BLaER1 (cell line): ENCODE results near the gene SATB1.

ENCODE experiments used
- H3K27ac ChIP-seq: shearing (Covaris generic); formaldehyde crosslinking; 2 replicates; pipeline ENCODE4 v1.8.1; 2022
- H3K27me3 ChIP-seq: shearing (Covaris generic); formaldehyde crosslinking; 2 replicates; pipeline ENCODE4 v1.8.1; 2022
- H3K36me3 ChIP-seq: shearing (Covaris generic); formaldehyde crosslinking; 2 replicates; pipeline ENCODE4 v1.8.1; 2022
- H3K4me1 ChIP-seq: shearing (Covaris generic); formaldehyde crosslinking; 2 replicates; pipeline ENCODE4 v1.8.1; 2022
- H3K4me2 ChIP-seq: shearing (Covaris generic); formaldehyde crosslinking; 2 replicates; pipeline ENCODE4 v1.8.1; 2022
- H3K4me3 ChIP-seq: shearing (Covaris generic); formaldehyde crosslinking; 2 replicates; pipeline ENCODE4 v1.8.1; 2022
- H3K9ac ChIP-seq: shearing (Covaris generic); formaldehyde crosslinking; 2 replicates; pipeline ENCODE4 v1.8.1; 2022
- H3K9me3 ChIP-seq: shearing (Covaris generic); formaldehyde crosslinking; 2 replicates; pipeline ENCODE4 v1.8.1; 2022
- H4K20me1 ChIP-seq: shearing (Covaris generic); formaldehyde crosslinking; 2 replicates; pipeline ENCODE4 v1.8.1; 2022
- Cebpa-rat ChIP-seq: shearing (Covaris generic); IDR thresholded peaks from 2 replicates; pipeline ENCODE4 v1.8.1; 2022

The SATB1 gene

GRCh38 chr3:18409266-18409665, 15.9 kb downstream of the SATB1 start:
- no peak for TF ChIP-seq Cebpa-rat
- no peak overlapping the region for H3K4me2 ChIP-seq

GRCh38 chr3:18405141-18405540, 20.0 kb downstream of the SATB1 start:
- Histone ChIP-seq H3K9me3 (no peaks in the 10 kb centered on the region), H3K27me3 (no peaks in the 10 kb centered on the region), H3K9ac (no peak overlapping the region), H4K20me1 (no peaks in the 10 kb centered on the region), H3K4me1 (peaks cover 35% of the 10 kb centered on the region), H3K36me3 (peaks cover 81% of the 10 kb centered on the region), H3K4me3 (no peak overlapping the region), H3K4me2 (peak overlapping the region; percentile 44), H3K27ac (no peak overlapping the region)
- TF ChIP-seq Cebpa-rat = no peak

More at GRCh38 chr3:18409266-18409665, 15.9 kb downstream of the SATB1 start:
- Histone ChIP-seq H4K20me1 (peaks cover 12% of the 10 kb centered on the region; the same call in 1 of the 2 replicates), H3K9ac (no peak overlapping the region), H3K27me3 (no peaks in the 10 kb centered on the region), H3K27ac (no peak overlapping the region), H3K9me3 (no peaks in the 10 kb centered on the region), H3K36me3 (peaks cover 84% of the 10 kb centered on the region), H3K4me3 (no peak overlapping the region), H3K4me1 (peaks cover 28% of the 10 kb centered on the region)

GRCh38 chr3:18403061-18403460, 22.1 kb downstream of the SATB1 start:
- no peak for TF ChIP-seq Cebpa-rat
- no peak overlapping the region for H3K27ac ChIP-seq
- H4K20me1 ChIP-seq = no peaks in the 10 kb centered on the region
- no peak overlapping the region for H3K4me3 ChIP-seq
- H3K4me2 ChIP-seq = no peak overlapping the region
- H3K36me3 ChIP-seq = peaks cover 81% of the 10 kb centered on the region
- no peaks in the 10 kb centered on the region for H3K9me3 ChIP-seq
- peaks cover 40% of the 10 kb centered on the region for H3K4me1 ChIP-seq
- H3K27me3 ChIP-seq = no peaks in the 10 kb centered on the region
- no peak overlapping the region for H3K9ac ChIP-seq

- no peak overlapping the region for H3K4me3 ChIP-seq
- no peak for TF ChIP-seq Cebpa-rat
- no peak overlapping the region for H3K27ac ChIP-seq
- no peaks in the 10 kb centered on the region for H3K27me3 ChIP-seq
- 0 out of 2 replicates have a peak overlapping the region, but pooled peaks have one; percentile 14 for H3K4me2 ChIP-seq
- peaks cover 47% of the 10 kb centered on the region for H3K4me1 ChIP-seq
- H3K9me3 ChIP-seq = no peaks in the 10 kb centered on the region
- H3K9ac ChIP-seq = no peak overlapping the region
- no peaks in the 10 kb centered on the region for H4K20me1 ChIP-seq
- H3K36me3 ChIP-seq = peaks cover 78% of the 10 kb centered on the region
These were observed 22.8 kb downstream of the SATB1 start for GRCh38 chr3:18402239-18402799.

GRCh38 chr3:18401300-18401961, 23.7 kb downstream of the SATB1 start:
- no peak overlapping the region for H3K9ac ChIP-seq
- no peak overlapping the region for H3K4me2 ChIP-seq
- H3K9me3 ChIP-seq = no peaks in the 10 kb centered on the region
- H3K27ac ChIP-seq = no peak overlapping the region
- H3K36me3 ChIP-seq = peaks cover 79% of the 10 kb centered on the region
- H3K27me3 ChIP-seq = no peaks in the 10 kb centered on the region
- H3K4me3 ChIP-seq = no peak overlapping the region
- TF ChIP-seq Cebpa-rat = no peak
- no peaks in the 10 kb centered on the region for H4K20me1 ChIP-seq
- H3K4me1 ChIP-seq = peaks cover 54% of the 10 kb centered on the region

GRCh38 chr3:18398448-18398847, 26.7 kb downstream of the SATB1 start:
- no peak overlapping the region for H3K4me2 ChIP-seq
- no peaks in the 10 kb centered on the region for H3K9me3 ChIP-seq
- H3K4me3 ChIP-seq = no peak overlapping the region
- peaks cover 87% of the 10 kb centered on the region for H3K36me3 ChIP-seq
- TF ChIP-seq Cebpa-rat = no peak
- H3K27ac ChIP-seq = no peak overlapping the region
- H4K20me1 ChIP-seq = no peaks in the 10 kb centered on the region
- peaks cover 34% of the 10 kb centered on the region for H3K4me1 ChIP-seq
- H3K27me3 ChIP-seq = no peaks in the 10 kb centered on the region
- no peak overlapping the region for H3K9ac ChIP-seq

- Histone ChIP-seq H3K4me3 (no peak overlapping the region), H3K9ac (no peak overlapping the region), H3K27ac (no peak overlapping the region), H3K9me3 (no peaks in the 10 kb centered on the region), H3K36me3 (peaks cover 76% of the 10 kb centered on the region), H3K4me2 (no peak overlapping the region), H3K27me3 (no peaks in the 10 kb centered on the region), H4K20me1 (no peaks in the 10 kb centered on the region), H3K4me1 (peaks cover 19% of the 10 kb centered on the region; the same call in 1 of the 2 replicates)
- TF ChIP-seq Cebpa-rat = no peak
These were observed 28.7 kb downstream of the SATB1 start for GRCh38 chr3:18396428-18396827.

GRCh38 chr3:18394384-18394995, 30.6 kb downstream of the SATB1 start:
- H3K9me3 ChIP-seq = no peaks in the 10 kb centered on the region
- H4K20me1 ChIP-seq = no peaks in the 10 kb centered on the region
- no peak overlapping the region for H3K9ac ChIP-seq
- TF ChIP-seq Cebpa-rat = no peak
- H3K4me1 ChIP-seq = peaks cover 19% of the 10 kb centered on the region; the same call in 1 of the 2 replicates
- H3K27ac ChIP-seq = no peak overlapping the region
- no peaks in the 10 kb centered on the region for H3K27me3 ChIP-seq
- H3K4me3 ChIP-seq = no peak overlapping the region
- peaks cover 56% of the 10 kb centered on the region for H3K36me3 ChIP-seq
- no peak overlapping the region for H3K4me2 ChIP-seq

GRCh38 chr3:18393906-18394305, 31.2 kb downstream of the SATB1 start:
- Histone ChIP-seq H3K9me3 (no peaks in the 10 kb centered on the region), H3K4me2 (no peak overlapping the region), H3K36me3 (peaks cover 51% of the 10 kb centered on the region), H3K4me3 (no peak overlapping the region), H3K4me1 (peaks cover 22% of the 10 kb centered on the region), H3K9ac (no peak overlapping the region), H3K27me3 (no peaks in the 10 kb centered on the region), H3K27ac (no peak overlapping the region), H4K20me1 (no peaks in the 10 kb centered on the region)
- no peak for TF ChIP-seq Cebpa-rat

- Histone ChIP-seq H3K36me3 (peaks cover 43% of the 10 kb centered on the region), H3K9me3 (no peaks in the 10 kb centered on the region), H3K27ac (0 out of 2 replicates have a peak overlapping the region, but pooled peaks have one; percentile 19), H4K20me1 (no peaks in the 10 kb centered on the region), H3K4me3 (no peak overlapping the region), H3K4me1 (peaks cover 4% of the 10 kb centered on the region; the same call in 1 of the 2 replicates), H3K27me3 (no peaks in the 10 kb centered on the region), H3K4me2 (no peak overlapping the region), H3K9ac (no peak overlapping the region)
- TF ChIP-seq Cebpa-rat = no peak
These were observed 35.0 kb downstream of the SATB1 start for GRCh38 chr3:18390024-18390660.
